Calu3 (cell line): ENCODE results near the gene GPR108. TPM values are rescaled to one million over a fixed set of nuclear protein-coding genes. Genes with fewer than 3 reads are reported as not detected.
A peak's percentile ranks its signal among the peaks of the same experiment; 100 is the strongest.

Experiments
- BruUV-seq: library from RNA; stranded (reverse); fragments of 400-500 nt; replicated peaks from 2 replicates; lab custom pipeline; 2021; lab: Mats Ljungman, UMichigan
- CTCF ChIA-PET: fragments of 300-600 bp; sonication (Branson Sonifier 250); formaldehyde crosslinking; loops from one replicate; lab custom pipeline; 2022; ENCODE audit warnings: antibody characterized with exemption; lab: Charles Lee
- DNase-seq: peaks from one replicate; pipeline ENCODE4 v3.0.0; 2022
- H3K27ac Mint-ChIP-seq: one replicate; pipeline ENCODE4 v1.8.0; 2022; ENCODE audit warnings: mixed read lengths; ENCODE audit not compliant: unreplicated experiment
- H3K27me3 Mint-ChIP-seq: one replicate; pipeline ENCODE4 v1.8.0; 2022; ENCODE audit warnings: mixed read lengths; ENCODE audit not compliant: unreplicated experiment
- H3K36me3 Mint-ChIP-seq: one replicate; pipeline ENCODE4 v1.8.0; 2022; ENCODE audit warnings: mild to moderate bottlenecking, moderate library complexity, mixed read lengths; ENCODE audit not compliant: insufficient read depth, unreplicated experiment
- H3K4me1 Mint-ChIP-seq: one replicate; pipeline ENCODE4 v1.8.0; 2022; ENCODE audit warnings: mild to moderate bottlenecking, low read depth, mixed read lengths; ENCODE audit not compliant: unreplicated experiment
- H3K4me3 Mint-ChIP-seq: one replicate; pipeline ENCODE4 v1.8.0; 2022; ENCODE audit warnings: mild to moderate bottlenecking, low read depth, moderate library complexity, mixed read lengths; ENCODE audit not compliant: unreplicated experiment
- H3K9me3 Mint-ChIP-seq: one replicate; pipeline ENCODE4 v1.8.0; 2022; ENCODE audit warnings: low read depth, mixed read lengths; ENCODE audit not compliant: unreplicated experiment
- CTCF ChIP-seq: fragments of 200-600 bp; IDR thresholded peaks from one replicate; pipeline ENCODE4 v1.8.0; 2022; ENCODE audit warnings: antibody characterized with exemption; ENCODE audit not compliant: unreplicated experiment
- intact Hi-C: fragments of 100-400 bp; cut with micrococcal nuclease; formaldehyde crosslinking; loops from one replicate; pipeline ENCODE4 v1.10.0; 2022; ENCODE audit not compliant: unreplicated experiment
- total RNA-seq: library from RNA; stranded (reverse); gene quantifications from 2 replicates; pipeline ENCODE4 v1.2.3, GENCODE V29; 2022

GPR108 gene
- total RNA-seq, 1 experiment from 2014 or later, result 67.7 TPM

DNA sequence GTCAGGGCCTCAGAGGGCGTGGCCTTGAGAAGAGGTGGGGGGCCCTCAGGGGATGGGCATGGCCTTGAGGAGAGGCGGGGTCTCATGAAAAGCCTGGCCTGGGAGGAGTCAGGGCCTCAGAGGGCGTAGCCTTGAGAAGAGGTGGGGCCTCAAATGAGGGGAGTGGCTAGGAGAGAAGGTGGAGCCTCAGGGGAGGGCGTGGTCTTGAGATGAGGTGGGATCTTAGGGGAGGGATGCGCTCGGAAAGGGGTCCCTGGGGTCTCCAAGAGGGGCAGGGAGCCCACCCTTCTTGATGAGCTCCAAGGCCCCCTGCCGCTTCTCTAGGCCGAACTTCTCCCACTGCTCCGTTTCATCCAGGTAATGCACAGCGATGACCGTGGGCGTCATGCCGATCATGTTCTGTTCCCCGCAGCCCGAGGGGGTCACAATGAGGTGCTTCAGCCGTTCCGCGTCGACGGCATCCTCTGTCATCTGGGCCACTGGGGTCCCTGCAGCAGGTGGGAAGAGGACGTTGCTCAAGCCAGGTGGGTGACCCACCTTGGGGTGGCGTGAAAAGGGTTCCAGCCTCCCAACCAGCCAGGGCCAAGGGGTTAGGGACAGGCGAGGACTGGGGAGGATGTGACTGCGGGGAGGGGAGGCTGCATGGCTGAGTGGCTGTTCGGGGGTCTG lies 43.1 kb downstream of the GPR108 start:
- CTCF ChIA-PET, result no interaction called here
- TF ChIP-seq CTCF, result no peak
- H3K36me3 Mint-ChIP-seq, result peaks cover 22% of the 10 kb centered on the region

GRCh38 chr19:6693681-6694080 lies 43.7 kb downstream of the GPR108 start:
- BruUV-seq, result no TSS peak
- Mint-ChIP-seq H3K4me1 (no peaks in the 10 kb centered on the region), H3K27me3 (no peaks in the 10 kb centered on the region), H3K4me3 (no peak overlapping the region), H3K9me3 (no peaks in the 10 kb centered on the region), H3K27ac (no peak overlapping the region), H3K36me3 (peaks cover 28% of the 10 kb centered on the region)
- CTCF ChIA-PET, result no interaction called here
- no peak for DNase-seq
- intact Hi-C loops, result no loop called here
- no peak for TF ChIP-seq CTCF

More for the DNA sequence above, 43.1 kb downstream of the GPR108 start:
- Mint-ChIP-seq H3K27ac (no peak overlapping the region), H3K9me3 (no peaks in the 10 kb centered on the region), H3K4me1 (no peaks in the 10 kb centered on the region), H3K4me3 (no peak overlapping the region), H3K27me3 (no peaks in the 10 kb centered on the region)
- intact Hi-C loops, result no loop called here
- no TSS peak for BruUV-seq
- peak; percentile 11 for DNase-seq

DNA sequence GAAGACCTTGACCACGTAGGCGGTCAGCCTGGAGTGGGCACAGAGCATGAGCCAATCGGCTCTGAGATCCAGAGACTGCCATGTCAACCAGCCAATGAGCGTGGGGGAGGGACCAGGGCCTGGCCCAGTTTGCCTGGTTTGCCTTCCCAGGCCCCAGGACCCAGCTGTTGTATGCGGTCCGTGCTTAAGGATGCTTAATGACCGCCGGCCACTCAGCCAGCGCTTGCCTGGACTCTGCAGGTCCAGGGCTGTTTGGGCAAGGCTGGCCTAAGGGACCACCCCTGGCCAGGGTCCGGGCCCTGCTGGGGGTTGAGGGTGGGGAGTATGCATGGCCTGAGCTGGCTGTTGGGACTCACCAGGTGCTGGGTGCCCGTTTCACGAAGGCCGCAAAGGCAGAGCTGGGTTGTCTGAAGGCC lies 44.3 kb downstream of the GPR108 start:
- Mint-ChIP-seq H3K4me3 (no peak overlapping the region), H3K27me3 (no peaks in the 10 kb centered on the region), H3K9me3 (no peaks in the 10 kb centered on the region), H3K27ac (no peak overlapping the region), H3K4me1 (no peaks in the 10 kb centered on the region), H3K36me3 (peaks cover 30% of the 10 kb centered on the region)
- no peak for TF ChIP-seq CTCF
- CTCF ChIA-PET, result no interaction called here
- intact Hi-C loops, result no loop called here
- no TSS peak for BruUV-seq
- no peak for DNase-seq

DNA sequence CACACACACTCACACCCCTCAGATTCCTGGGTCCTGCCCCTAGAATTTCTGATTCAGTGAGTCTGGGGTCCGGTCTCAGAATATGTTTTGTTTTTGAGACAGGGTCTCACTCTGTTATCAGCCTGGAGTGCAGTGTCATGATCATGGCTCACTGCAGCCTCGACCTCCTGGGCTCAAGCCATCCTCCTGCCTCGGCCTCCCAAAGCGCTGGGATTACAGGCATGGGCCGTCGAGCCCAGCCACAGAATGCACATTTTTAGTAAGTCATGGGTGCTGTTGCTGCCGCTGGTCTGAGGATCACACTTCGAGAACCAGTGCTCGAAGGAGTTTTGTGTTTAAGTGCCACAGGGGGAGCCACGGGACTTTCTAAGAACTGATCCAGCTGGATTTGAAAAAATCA lies 45.4 kb downstream of the GPR108 start:
- Mint-ChIP-seq H3K36me3 (peaks cover 31% of the 10 kb centered on the region), H3K9me3 (no peaks in the 10 kb centered on the region), H3K27me3 (no peaks in the 10 kb centered on the region), H3K4me3 (no peak overlapping the region), H3K27ac (no peak overlapping the region), H3K4me1 (no peaks in the 10 kb centered on the region)
- no peak for TF ChIP-seq CTCF
- CTCF ChIA-PET, result no interaction called here
- DNase-seq, result no peak
- intact Hi-C loops, result no loop called here
- BruUV-seq, result no TSS peak
